GM23248 (cell line): ENCODE results near the gene SRRM4. TPM values are rescaled to one million over a fixed set of nuclear protein-coding genes. Genes with fewer than 3 reads are reported as not detected.
A peak's percentile ranks its signal among the peaks of the same experiment; 100 is the strongest.

Experiments
- DNase-seq: peaks from one replicate; pipeline ENCODE4 v3.0.0-alpha.2; 2015
- H2AFZ ChIP-seq: fragments of 200-600 bp; sonication (generic); 2 replicates; pipeline ENCODE4 v1.6.1; 2016; ENCODE audit warnings: antibody characterized with exemption
- H3F3A ChIP-seq: fragments of 200-600 bp; sonication (generic); 2 replicates; pipeline ENCODE4 v1.6.1; 2016; ENCODE audit warnings: mild to moderate bottlenecking, antibody characterized with exemption, mixed run types; ENCODE audit not compliant: insufficient read depth
- H3K27ac ChIP-seq: fragments of 200-600 bp; sonication (generic); 2 replicates; pipeline ENCODE4 v1.5.1; 2016; ENCODE audit warnings: mild to moderate bottlenecking
- H3K27me3 ChIP-seq: fragments of 200-600 bp; sonication (generic); replicated peaks from 2 replicates; pipeline ENCODE4 v1.6.1; 2016; ENCODE audit warnings: mild to moderate bottlenecking; ENCODE audit not compliant: insufficient read depth
- H3K36me3 ChIP-seq: fragments of 200-600 bp; sonication (generic); 2 replicates; pipeline ENCODE4 v1.6.1; 2016; ENCODE audit warnings: low read depth, mild to moderate bottlenecking
- H3K4me1 ChIP-seq: fragments of 200-600 bp; sonication (generic); 2 replicates; pipeline ENCODE4 v1.6.1; 2016; ENCODE audit warnings: mild to moderate bottlenecking; ENCODE audit not compliant: insufficient read depth
- H3K4me2 ChIP-seq: fragments of 200-600 bp; sonication (generic); one replicate; pipeline ENCODE4 v1.6.1; 2016; ENCODE audit warnings: mild to moderate bottlenecking; ENCODE audit not compliant: unreplicated experiment
- H3K4me3 ChIP-seq: fragments of 200-600 bp; sonication (generic); 2 replicates; pipeline ENCODE4 v1.5.1; 2016; ENCODE audit warnings: mild to moderate bottlenecking
- H3K79me2 ChIP-seq: fragments of 200-600 bp; sonication (generic); 2 replicates; pipeline ENCODE4 v1.6.1; 2016; ENCODE audit warnings: mild to moderate bottlenecking; ENCODE audit not compliant: insufficient read depth
- H3K9ac ChIP-seq: fragments of 200-600 bp; sonication (generic); 2 replicates; pipeline ENCODE4 v1.6.1; 2016; ENCODE audit warnings: mild to moderate bottlenecking
- H3K9me2 ChIP-seq: fragments of 200-600 bp; sonication (generic); 2 replicates; pipeline ENCODE4 v1.6.1; 2016; ENCODE audit warnings: mixed run types, mild to moderate bottlenecking, moderate library complexity; ENCODE audit not compliant: insufficient read depth
- H3K9me3 ChIP-seq: fragments of 200-600 bp; sonication (generic); one replicate; pipeline ENCODE4 v1.6.1; 2017; ENCODE audit warnings: low read depth
- H4K20me1 ChIP-seq: fragments of 200-600 bp; sonication (generic); 2 replicates; pipeline ENCODE4 v1.6.0; 2016; ENCODE audit not compliant: insufficient read depth
- EZH2 ChIP-seq: fragments of 200-600 bp; sonication (generic); IDR thresholded peaks from 2 replicates; pipeline ENCODE4 v1.6.1; 2018; ENCODE audit warnings: antibody characterized with exemption, mild to moderate bottlenecking; ENCODE audit not compliant: insufficient read depth, poor library complexity, severe bottlenecking
- EZH2phosphoT487 ChIP-seq: fragments of 200-600 bp; sonication (generic); IDR thresholded peaks from 2 replicates; pipeline ENCODE4 v1.6.1; 2018; ENCODE audit warnings: antibody characterized with exemption, moderate library complexity, mild to moderate bottlenecking, low read depth; ENCODE audit not compliant: insufficient read depth
- WGBS, 2 experiments: methylation state at CpG; one replicate each; pipeline ENCODE4 v1.1.6; 2015 to 2017; ENCODE audit warnings: low lambda C conversion rate in 2 of 2, low coverage in 1 of 2; ENCODE audit errors: missing lambda C conversion rate in 2 of 2; 5-methylcytosine and 5-hydroxymethylcytosine counted together
- in situ Hi-C: fragments of 300-500 bp; cut with MboI; formaldehyde crosslinking; loops from 2 replicates; pipeline ENCODE4 v1.15.0; 2020
- polyA plus RNA-seq: library from polyadenylated mRNA; unstranded; fragments of >200 nt; fragmentation: Nextera tagmentation; extraction: Ambion mirVana; gene quantifications from 2 replicates; pipeline ENCODE4 v1.2.1, GENCODE V29; 2016
- total RNA-seq: library from RNA; depleted of rRNA; stranded (reverse); fragments of >200 nt; shearing (Covaris generic); gene quantifications from 2 replicates; pipeline ENCODE4 v1.2.3, GENCODE V29; 2014

SRRM4 gene
- total and polyA plus RNA-seq, 2 experiments from 2014 or later: not detected

- TF ChIP-seq EZH2 (no peak), EZH2phosphoT487 (no peak)
- Histone ChIP-seq H2AFZ (no peak overlapping the region), H3K9me2 (no peaks in the 10 kb centered on the region), H3K79me2 (no peaks in the 10 kb centered on the region), H3K4me2 (no peak overlapping the region), H3K9me3 (no peaks in the 10 kb centered on the region), H3F3A (no peaks in the 10 kb centered on the region), H4K20me1 (no peaks in the 10 kb centered on the region), H3K27ac (no peak overlapping the region), H3K4me3 (no peak overlapping the region), H3K4me1 (no peaks in the 10 kb centered on the region), H3K9ac (no peak overlapping the region), H3K27me3 (no peaks in the 10 kb centered on the region), H3K36me3 (no peaks in the 10 kb centered on the region)
- no peak for DNase-seq
- in situ Hi-C loops: no loop called here
- WGBS, 2 experiments: 18 to 29% methylated on average over 4 of the region's 4 CpGs
These were observed 70.1 kb downstream of the SRRM4 start for GRCh38 chr12:119051474-119051873.

GRCh38 chr12:119052001-119052400, 70.7 kb downstream of the SRRM4 start:
- H3K36me3 ChIP-seq: no peaks in the 10 kb centered on the region
- no peaks in the 10 kb centered on the region for H3K9me3 ChIP-seq
- H3K4me1 ChIP-seq: no peaks in the 10 kb centered on the region
- TF ChIP-seq EZH2 (no peak), EZH2phosphoT487 (no peak)
- in situ Hi-C loops: no loop called here
- no peaks in the 10 kb centered on the region for H3F3A ChIP-seq
- no peak overlapping the region for H2AFZ ChIP-seq
- no peaks in the 10 kb centered on the region for H3K79me2 ChIP-seq
- no peak for DNase-seq
- no peaks in the 10 kb centered on the region for H4K20me1 ChIP-seq
- H3K27ac ChIP-seq: no peak overlapping the region
- no peaks in the 10 kb centered on the region for H3K9me2 ChIP-seq
- no peak overlapping the region for H3K4me2 ChIP-seq
- H3K9ac ChIP-seq: no peak overlapping the region
- H3K27me3 ChIP-seq: no peaks in the 10 kb centered on the region
- 23 to 37% methylated on average over 5 of the region's 5 CpGs for WGBS, 2 experiments
- H3K4me3 ChIP-seq: no peak overlapping the region

- no peaks in the 10 kb centered on the region for H4K20me1 ChIP-seq
- H3K4me2 ChIP-seq: no peak overlapping the region
- no peaks in the 10 kb centered on the region for H3K27me3 ChIP-seq
- in situ Hi-C loops: no loop called here
- H3F3A ChIP-seq: no peaks in the 10 kb centered on the region
- no peak for TF ChIP-seq EZH2phosphoT487
- TF ChIP-seq EZH2: no peak
- H3K9me2 ChIP-seq: no peaks in the 10 kb centered on the region
- no peaks in the 10 kb centered on the region for H3K4me1 ChIP-seq
- no peak overlapping the region for H2AFZ ChIP-seq
- H3K79me2 ChIP-seq: no peaks in the 10 kb centered on the region
- 4 to 10% methylated on average over 3 of the region's 3 CpGs for WGBS, 2 experiments
- no peak overlapping the region for H3K27ac ChIP-seq
- no peak overlapping the region for H3K4me3 ChIP-seq
- DNase-seq: no peak
- no peak overlapping the region for H3K9ac ChIP-seq
- no peaks in the 10 kb centered on the region for H3K9me3 ChIP-seq
- no peaks in the 10 kb centered on the region for H3K36me3 ChIP-seq
These were observed 74.6 kb downstream of the SRRM4 start for GRCh38 chr12:119055977-119056376.

GRCh38 chr12:119060847-119061796, 79.8 kb downstream of the SRRM4 start:
- TF ChIP-seq EZH2phosphoT487 (no peak), EZH2 (no peak)
- H3K9ac ChIP-seq: no peak overlapping the region
- in situ Hi-C loops: no loop called here
- no peaks in the 10 kb centered on the region for H3F3A ChIP-seq
- H2AFZ ChIP-seq: no peak overlapping the region
- H3K27ac ChIP-seq: no peak overlapping the region
- H3K4me2 ChIP-seq: no peak overlapping the region
- no peaks in the 10 kb centered on the region for H3K27me3 ChIP-seq
- H3K4me3 ChIP-seq: no peak overlapping the region
- 20 to 21% methylated on average over 16 of the region's 16 CpGs for WGBS, 2 experiments
- no peaks in the 10 kb centered on the region for H3K9me2 ChIP-seq
- no peaks in the 10 kb centered on the region for H3K9me3 ChIP-seq
- no peaks in the 10 kb centered on the region for H4K20me1 ChIP-seq
- no peaks in the 10 kb centered on the region for H3K36me3 ChIP-seq
- DNase-seq: peak; percentile 47
- H3K4me1 ChIP-seq: no peaks in the 10 kb centered on the region
- H3K79me2 ChIP-seq: no peaks in the 10 kb centered on the region
